ENCODE data around the gene WWOX.

DNA sequence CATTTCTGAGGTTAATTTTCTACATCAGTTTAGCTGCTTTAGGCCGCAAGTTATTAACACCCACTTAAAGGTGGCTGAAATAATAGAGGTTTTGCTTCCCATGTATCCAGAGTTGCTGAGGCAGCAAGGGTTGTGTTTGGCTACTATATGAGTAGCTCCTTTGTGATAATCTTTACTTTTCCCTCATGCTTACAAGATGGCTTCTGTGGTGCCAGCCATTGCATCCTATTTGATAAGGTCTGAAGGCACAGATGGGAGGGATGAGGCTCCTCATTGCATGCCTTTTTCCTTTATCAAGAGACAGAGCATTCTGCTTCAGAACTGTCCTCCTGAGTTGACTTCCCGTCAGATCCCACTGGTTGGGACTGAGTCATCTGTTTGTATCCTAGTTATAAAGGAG lies 340.2 kb downstream of the WWOX start:
- TF ChIP-seq EZH2 (IDR thresholded peaks at IDR 0.05; ENCODE audit: borderline replicate concordance), result no peak
- TF ChIP-seq, protein P1, sequence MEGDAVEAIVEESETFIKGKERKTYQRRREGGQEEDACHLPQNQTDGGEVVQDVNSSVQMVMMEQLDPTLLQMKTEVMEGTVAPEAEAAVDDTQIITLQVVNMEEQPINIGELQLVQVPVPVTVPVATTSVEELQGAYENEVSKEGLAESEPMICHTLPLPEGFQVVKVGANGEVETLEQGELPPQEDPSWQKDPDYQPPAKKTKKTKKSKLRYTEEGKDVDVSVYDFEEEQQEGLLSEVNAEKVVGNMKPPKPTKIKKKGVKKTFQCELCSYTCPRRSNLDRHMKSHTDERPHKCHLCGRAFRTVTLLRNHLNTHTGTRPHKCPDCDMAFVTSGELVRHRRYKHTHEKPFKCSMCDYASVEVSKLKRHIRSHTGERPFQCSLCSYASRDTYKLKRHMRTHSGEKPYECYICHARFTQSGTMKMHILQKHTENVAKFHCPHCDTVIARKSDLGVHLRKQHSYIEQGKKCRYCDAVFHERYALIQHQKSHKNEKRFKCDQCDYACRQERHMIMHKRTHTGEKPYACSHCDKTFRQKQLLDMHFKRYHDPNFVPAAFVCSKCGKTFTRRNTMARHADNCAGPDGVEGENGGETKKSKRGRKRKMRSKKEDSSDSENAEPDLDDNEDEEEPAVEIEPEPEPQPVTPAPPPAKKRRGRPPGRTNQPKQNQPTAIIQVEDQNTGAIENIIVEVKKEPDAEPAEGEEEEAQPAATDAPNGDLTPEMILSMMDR (IDR thresholded peaks at IDR 0.05; ENCODE audit: poor library complexity), result no peak

Data from hepatocyte (in vitro differentiated cells).